Liver (tissue), 9 donors: ENCODE measurements around the gene IFI16. TPM values are rescaled to one million over a fixed set of nuclear protein-coding genes. Genes with fewer than 3 reads are reported as not detected.

Experiments
- DNase-seq: peaks from one replicate; pipeline ENCODE4 v3.0.0-alpha.2; 2017; ENCODE audit warnings: low spot score
- H3K27ac ChIP-seq, 2 donors: one replicate each; pipeline ENCODE4 v1.7.0; 2013; ENCODE audit warnings: inconsistent platforms in 2 of 2, low read length in 2 of 2, control low read depth in 1 of 2, low read depth in 1 of 2, mild to moderate bottlenecking in 1 of 2
- H3K27me3 ChIP-seq, 4 donors: one replicate each; pipeline versions ENCODE4 v1.6.1 to v1.7.0; 2013; ENCODE audit warnings: low read length in 3 of 4, inconsistent platforms in 1 of 4, mild to moderate bottlenecking in 1 of 4, moderate library complexity in 1 of 4; ENCODE audit not compliant: control insufficient read depth in 4 of 4, insufficient read depth in 4 of 4
- H3K36me3 ChIP-seq, 4 donors: one replicate each; pipeline versions ENCODE4 v1.6.1 to v1.7.0; 2013; ENCODE audit warnings: low read length in 3 of 4, mild to moderate bottlenecking in 3 of 4, low read depth in 1 of 4, moderate library complexity in 1 of 4; ENCODE audit not compliant: control insufficient read depth in 4 of 4, insufficient read depth in 3 of 4
- H3K4me1 ChIP-seq, 4 donors: one replicate each; pipeline versions ENCODE4 v1.6.1 to v1.7.0; 2013; ENCODE audit warnings: low read length in 3 of 4, mild to moderate bottlenecking in 3 of 4, moderate library complexity in 1 of 4; ENCODE audit not compliant: control insufficient read depth in 4 of 4, insufficient read depth in 4 of 4
- H3K4me3 ChIP-seq, 3 donors: one replicate each; pipeline versions ENCODE4 v1.6.1 to v1.7.0; 2013; ENCODE audit warnings: low read length in 3 of 3, control low read depth in 1 of 3, low read depth in 1 of 3, mild to moderate bottlenecking in 1 of 3
- H3K9ac ChIP-seq, 2 donors: one replicate each; pipeline ENCODE4 v1.7.0; 2013; ENCODE audit warnings: low read length in 2 of 2, mild to moderate bottlenecking in 2 of 2, moderate library complexity in 2 of 2, control low read depth in 1 of 2, low read depth in 1 of 2
- H3K9me3 ChIP-seq, 4 donors: one replicate each; pipeline versions ENCODE4 v1.6.1 to v1.7.0; 2013; ENCODE audit warnings: low read length in 3 of 4; ENCODE audit not compliant: control insufficient read depth in 4 of 4
- ATF3 ChIP-seq: IDR thresholded peaks from 2 replicates; pipeline ENCODE4 v1.6.1; 2016; ENCODE audit warnings: antibody characterized with exemption
- CTCF ChIP-seq: fragments of 150-350 bp; IDR thresholded peaks from 2 replicates; pipeline ENCODE4 v1.5.1; 2017; ENCODE audit warnings: improper control_type of control experiment, low read depth, low read length; ENCODE audit not compliant: missing input control
- FOXA1 ChIP-seq: IDR thresholded peaks from 2 replicates; pipeline ENCODE4 v1.6.1; 2016; ENCODE audit warnings: antibody characterized with exemption
- FOXA2 ChIP-seq: IDR thresholded peaks from 2 replicates; pipeline ENCODE4 v1.6.1; 2016; ENCODE audit warnings: antibody characterized with exemption
- GABPA ChIP-seq, 2 donors: IDR thresholded peaks in 1 of 2; conservative IDR thresholded peaks in 1 of 2; 2 replicates each; pipeline ENCODE4 v1.6.1; 2016; ENCODE audit warnings: antibody characterized with exemption in 2 of 2, mild to moderate bottlenecking in 1 of 2, moderate library complexity in 1 of 2
- HNF4G ChIP-seq: IDR thresholded peaks from 2 replicates; pipeline ENCODE4 v1.6.1; 2016; ENCODE audit warnings: antibody characterized with exemption
- JUND ChIP-seq, 2 donors: IDR thresholded peaks; 2 replicates each; pipeline ENCODE4 v1.6.1; 2016; ENCODE audit warnings: antibody characterized with exemption in 2 of 2
- MAX ChIP-seq: IDR thresholded peaks from 2 replicates; pipeline ENCODE4 v1.6.1; 2016; ENCODE audit warnings: antibody characterized with exemption
- NR2F2 ChIP-seq: IDR thresholded peaks from 2 replicates; pipeline ENCODE4 v1.6.1; 2016; ENCODE audit warnings: antibody characterized with exemption
- RAD21 ChIP-seq, 2 donors: IDR thresholded peaks; 2 replicates each; pipeline ENCODE4 v1.6.1; 2016; ENCODE audit warnings: antibody characterized with exemption in 2 of 2, mild to moderate bottlenecking in 2 of 2
- RXRA ChIP-seq, 2 donors: IDR thresholded peaks; 2 replicates each; pipeline ENCODE4 v1.6.1; 2017 to 2018; ENCODE audit warnings: antibody characterized with exemption in 2 of 2, mild to moderate bottlenecking in 1 of 2
- TAF1 ChIP-seq: conservative IDR thresholded peaks from 2 replicates; pipeline ENCODE4 v1.6.1; 2016; ENCODE audit warnings: antibody characterized with exemption, mild to moderate bottlenecking
- YY1 ChIP-seq: IDR thresholded peaks from 2 replicates; pipeline ENCODE4 v1.6.1; 2016; ENCODE audit warnings: antibody characterized with exemption, mild to moderate bottlenecking
- ZBTB33 ChIP-seq: IDR thresholded peaks from 2 replicates; pipeline ENCODE4 v1.6.1; 2016; ENCODE audit warnings: antibody characterized with exemption
- WGBS: extraction: QIAGEN DNeasy Blood & Tissue Kit; methylation state at CpG from one replicate; pipeline ENCODE4 v1.1.7; 2013; 5-methylcytosine and 5-hydroxymethylcytosine counted together
- polyA plus RNA-seq, 2 donors: library from polyadenylated mRNA; stranded (reverse) in 1 of 2; unstranded in 1 of 2; fragments of 200-250 nt in 1 of 2; fragments of >200 nt in 1 of 2; fragmentation: Nextera tagmentation in 1 of 2; extraction: Ambion mirVana in 1 of 2; gene quantifications; one replicate each; pipeline versions ENCODE4 v1.2.1 to v1.2.3, GENCODE V29; 2013 to 2015
- total RNA-seq, 2 donors: library from RNA; depleted of rRNA; stranded (reverse); fragments of >200 nt; gene quantifications; one replicate each; pipeline ENCODE4 v1.2.3, GENCODE V29; 2014
- donor health status: healthy.
- donor health status: healthy.
- donor health status: healthy.
- donor health status: healthy.
- donor health status: healthy.

Gene IFI16
- total and polyA plus RNA-seq, 4 donors, result 7.9 to 10.3 (median 9.0) TPM

- no peaks in the 10 kb centered on the region for H3K9me3 ChIP-seq
- 75% methylated on average over 3 of the region's 3 CpGs for WGBS
- no peak overlapping the region for H3K4me3 ChIP-seq
Measured at GRCh38 chr1:159084152-159084551, 74.4 kb downstream of the IFI16 start.

GRCh38 chr1:159084867-159085266 is 75.2 kb downstream of the IFI16 start:
- Histone ChIP-seq H3K4me3 (no peak overlapping the region), H3K27ac (peak overlapping the region in 1 of 2 donors; percentile 16), H3K27me3 (no peaks in the 10 kb centered on the region), H3K4me1 (no peaks in the 10 kb centered on the region), H3K9ac (no peak overlapping the region), H3K36me3 (no peaks in the 10 kb centered on the region), H3K9me3 (no peaks in the 10 kb centered on the region)
- TF ChIP-seq GABPA (IDR thresholded peaks at IDR 0.05 in 1 of 2, conservative IDR thresholded peaks at IDR 0.05 in 1 of 2) (no peak), ATF3 (no peak), MAX (no peak), NR2F2 (no peak), YY1 (no peak), HNF4G (no peak), FOXA2 (no peak)
- no peak for DNase-seq
- WGBS, result 84% methylated on average over 3 of the region's 3 CpGs

More at GRCh38 chr1:159084152-159084551, 74.4 kb downstream of the IFI16 start:
- TF ChIP-seq NR2F2 (no peak), CTCF (no peak), HNF4G (no peak), JUND (IDR thresholded peaks at IDR 0.05) (no peak), FOXA2 (no peak), RAD21 (IDR thresholded peaks at IDR 0.05) (no peak), MAX (no peak), YY1 (no peak), TAF1 (no peak), ATF3 (no peak), ZBTB33 (no peak), FOXA1 (no peak), GABPA (IDR thresholded peaks at IDR 0.05 in 1 of 2, conservative IDR thresholded peaks at IDR 0.05 in 1 of 2) (no peak), RXRA (IDR thresholded peaks at IDR 0.05) (no peak)
- no peaks in the 10 kb centered on the region for H3K27me3 ChIP-seq
- H3K36me3 ChIP-seq, result no peaks in the 10 kb centered on the region
- DNase-seq, result no peak
- H3K27ac ChIP-seq, result no peak overlapping the region
- no peaks in the 10 kb centered on the region for H3K4me1 ChIP-seq
- H3K9ac ChIP-seq, result no peak overlapping the region
